GM21381 (cell line): Measurements from ENCODE around the gene ZXDC.

ENCODE experiments used
- ATAC-seq: cut with Tn5 transposase; IDR thresholded peaks from one replicate; pipeline ENCODE4 v1.9.1; 2021; ENCODE audit warnings: mild to moderate bottlenecking, moderate library complexity; ENCODE audit not compliant: unreplicated experiment

The ZXDC gene

DNA sequence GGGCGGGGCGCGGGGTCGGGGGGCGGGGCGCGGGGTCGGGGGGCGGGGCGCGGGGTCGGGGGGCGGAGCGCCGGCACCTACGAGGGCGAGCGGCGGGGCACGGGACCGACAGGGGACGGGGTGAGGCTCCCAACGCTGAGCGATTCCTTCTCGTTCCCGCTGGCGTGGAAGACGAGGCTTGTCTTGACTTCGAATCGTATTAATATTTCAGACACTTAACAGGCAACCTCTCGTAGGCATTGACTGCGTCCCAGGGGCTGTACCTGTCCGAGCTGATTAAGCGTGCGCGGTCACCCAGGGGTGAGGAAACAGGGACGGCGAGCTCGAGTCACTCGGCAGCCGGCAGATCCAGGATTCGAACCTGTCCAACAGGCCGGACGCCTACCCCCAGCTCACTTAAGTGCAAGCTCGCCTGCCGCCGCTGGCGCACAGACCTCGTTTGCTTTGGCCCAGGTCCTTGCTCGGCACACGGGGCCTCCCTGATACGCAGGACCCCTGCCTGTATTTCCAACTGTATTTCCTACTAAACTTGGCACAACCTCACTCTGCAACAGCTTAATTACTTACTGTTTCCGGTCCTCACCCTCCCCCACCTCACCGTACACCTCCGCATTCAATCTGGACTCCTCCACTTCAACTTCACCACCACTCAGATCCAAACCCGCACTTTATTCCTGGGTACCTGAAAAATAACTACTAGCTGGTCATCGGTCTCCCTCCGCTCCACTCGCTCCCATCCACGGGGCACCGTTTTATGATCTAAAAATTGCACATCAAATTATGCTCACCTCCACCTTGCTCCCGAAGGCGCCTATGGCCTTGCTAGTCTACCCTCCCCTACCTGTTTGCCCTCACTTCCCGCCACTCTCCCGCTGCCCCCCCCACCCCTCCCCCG lies 722 bp upstream of the ZXDC start:
- peak; percentile 13 for ATAC-seq

DNA sequence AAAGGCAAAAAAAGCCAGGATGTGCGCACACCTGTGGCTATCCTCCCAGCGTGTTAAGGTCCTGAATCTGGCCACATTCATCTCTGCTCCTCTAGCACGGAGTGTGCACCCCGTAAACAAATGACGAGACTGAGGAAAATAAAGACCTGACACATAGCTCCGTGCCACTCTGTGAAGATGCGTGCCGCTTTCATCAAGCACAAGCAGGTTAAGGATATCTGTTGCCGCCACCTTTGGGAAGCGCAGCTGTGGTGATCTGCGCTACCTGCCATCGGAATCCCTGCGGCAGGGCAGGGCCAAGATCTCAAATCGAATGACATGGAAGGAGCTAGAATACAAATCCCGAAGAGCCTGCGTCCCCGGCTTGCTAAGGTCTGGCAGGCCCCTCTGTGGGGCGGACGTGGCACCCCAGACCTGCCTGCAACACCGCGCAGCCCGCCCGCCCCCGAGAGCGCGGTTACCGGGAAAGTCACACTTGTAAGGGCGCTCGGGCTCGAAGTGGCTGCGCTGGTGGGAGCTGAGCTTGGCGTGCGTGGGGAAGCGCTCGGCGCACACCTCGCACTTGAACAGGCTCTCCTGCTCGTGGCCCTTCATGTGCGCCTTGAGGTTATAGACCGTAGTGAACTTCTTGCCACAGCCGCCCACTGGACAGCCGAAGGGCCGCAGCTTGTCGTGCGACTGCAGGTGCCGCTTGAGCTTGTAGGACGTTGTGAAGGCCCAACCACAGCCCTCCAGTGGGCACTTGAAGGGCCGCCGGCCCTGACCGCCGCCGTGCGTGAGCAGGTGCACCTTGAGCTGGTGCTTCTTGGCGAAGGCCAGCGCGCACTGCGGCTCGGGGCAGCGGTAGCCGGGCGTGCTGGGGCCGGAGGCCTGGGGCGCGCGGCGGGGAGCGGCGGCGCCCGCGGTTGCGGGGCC lies 936 bp downstream of the ZXDC start:
- ATAC-seq: peak; percentile 11

DNA sequence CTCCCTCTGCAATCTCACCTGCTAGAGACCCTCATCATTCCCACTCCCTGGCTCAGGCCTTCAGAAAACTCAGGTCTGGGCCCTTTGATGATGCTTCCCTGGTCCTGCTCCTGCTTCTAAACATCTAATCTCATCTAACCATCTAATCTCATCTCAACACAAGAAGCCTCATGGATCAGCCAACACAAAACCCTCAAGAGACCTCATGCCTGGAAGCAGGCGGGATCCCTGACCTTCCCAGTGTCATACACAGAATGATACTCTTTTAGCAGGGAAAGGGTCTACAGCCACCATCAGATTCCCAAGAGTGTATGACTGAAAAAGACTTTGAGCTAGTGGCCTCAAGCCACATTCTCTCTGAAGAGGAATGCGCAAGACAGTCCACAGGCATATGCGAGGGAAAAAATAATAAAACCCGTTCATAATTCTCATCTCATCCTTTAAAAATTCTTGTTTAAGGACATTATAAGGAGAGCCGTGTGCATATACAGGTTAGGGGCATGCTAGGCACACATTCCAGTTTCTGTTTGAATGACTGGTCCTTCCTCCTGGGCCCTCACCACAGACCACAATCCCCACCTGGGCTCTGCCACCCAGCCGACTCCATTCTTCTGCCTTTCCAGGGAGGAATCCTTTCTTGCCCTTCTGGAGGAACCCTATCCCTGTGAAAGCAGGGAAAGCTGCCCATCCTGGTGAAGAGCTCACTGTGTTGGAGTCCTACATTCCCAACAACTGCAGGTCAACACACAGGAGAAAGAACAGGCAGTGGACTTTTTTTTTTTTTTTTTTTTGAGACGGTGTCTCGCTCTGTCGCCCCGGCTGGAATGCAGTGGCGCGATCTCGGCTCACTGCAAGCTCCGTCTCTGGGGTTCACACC lies 2.2 kb downstream of the ZXDC start:
- ATAC-seq: no peak

GRCh38 chr3:126472277-126473006 lies 3.2 kb downstream of the ZXDC start:
- no peak for ATAC-seq

DNA sequence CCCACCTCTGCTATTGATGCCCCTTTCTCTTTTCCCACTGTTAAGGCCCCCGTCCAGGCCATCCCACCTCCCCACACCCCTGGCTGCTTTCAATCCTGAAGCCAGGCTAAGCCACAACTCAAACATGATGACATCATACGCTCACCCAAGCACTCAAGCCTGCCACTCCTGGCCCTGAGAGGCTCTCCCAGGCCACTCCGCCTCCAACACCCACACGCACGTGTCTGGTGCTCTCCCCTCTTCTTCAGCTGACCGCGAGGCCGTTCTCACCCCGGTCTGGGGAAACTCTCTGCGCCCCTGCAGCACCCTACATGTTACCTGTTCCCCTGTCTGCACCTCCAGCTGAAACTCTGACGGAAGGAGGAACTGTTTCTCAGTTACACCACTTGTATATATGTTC lies 6.2 kb downstream of the ZXDC start:
- ATAC-seq: no peak

DNA sequence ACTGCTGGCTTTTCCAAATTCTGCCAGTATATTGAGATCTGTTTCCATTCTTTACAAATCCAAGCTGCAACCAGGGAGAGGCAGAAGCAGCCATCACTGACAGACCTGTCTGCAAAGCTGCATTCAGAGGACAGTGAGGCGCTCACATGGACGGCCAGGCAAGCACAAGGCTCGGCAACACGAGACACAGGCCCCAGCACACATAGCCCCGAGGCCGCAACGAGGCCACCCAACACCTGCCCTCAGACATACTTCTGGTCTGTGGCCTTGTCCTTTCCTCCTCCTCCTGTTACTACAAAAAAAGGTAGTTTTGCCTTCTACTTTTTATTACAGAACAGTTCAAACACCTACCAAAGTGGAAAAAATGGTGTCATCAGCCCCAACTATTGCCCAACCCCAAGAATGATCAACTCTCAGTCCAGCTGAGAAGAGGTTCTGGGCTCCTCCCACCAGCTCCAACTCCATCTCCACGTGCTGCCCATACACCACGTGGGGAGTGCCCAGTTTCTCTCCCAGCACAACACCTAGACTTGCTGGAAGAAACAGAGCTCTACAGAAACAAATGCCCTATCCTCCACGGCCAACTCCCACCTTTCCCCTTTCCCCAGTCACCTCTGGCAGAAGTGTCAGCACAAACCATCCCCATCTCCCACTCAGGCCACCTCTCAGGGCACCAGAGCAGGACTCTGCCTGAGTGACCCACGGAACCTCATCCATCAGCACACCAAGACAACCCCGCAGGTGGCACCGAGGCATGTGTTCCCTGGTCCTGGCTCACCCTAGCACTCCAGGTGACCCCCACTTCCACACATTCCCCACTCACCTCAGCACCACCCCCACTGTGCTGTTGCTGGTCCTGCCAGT lies 7.4 kb downstream of the ZXDC start:
- ATAC-seq: no peak

DNA sequence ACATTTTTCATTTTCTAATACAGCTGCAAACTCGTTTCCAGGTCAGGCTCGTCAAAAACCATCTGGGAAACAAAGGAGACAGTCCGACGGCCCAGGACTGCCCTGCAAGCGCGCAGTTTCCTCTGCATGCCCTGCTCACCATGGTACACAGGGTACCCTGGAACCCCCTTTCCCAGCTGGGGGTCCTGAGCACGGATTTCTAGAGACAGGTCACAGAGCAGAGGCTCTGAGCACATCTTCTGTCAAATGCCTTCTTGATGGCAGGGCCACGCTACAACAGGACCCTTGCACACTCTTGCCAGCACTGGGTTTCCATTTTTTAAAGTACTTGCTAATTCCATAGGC lies 8.1 kb downstream of the ZXDC start:
- no peak for ATAC-seq

DNA sequence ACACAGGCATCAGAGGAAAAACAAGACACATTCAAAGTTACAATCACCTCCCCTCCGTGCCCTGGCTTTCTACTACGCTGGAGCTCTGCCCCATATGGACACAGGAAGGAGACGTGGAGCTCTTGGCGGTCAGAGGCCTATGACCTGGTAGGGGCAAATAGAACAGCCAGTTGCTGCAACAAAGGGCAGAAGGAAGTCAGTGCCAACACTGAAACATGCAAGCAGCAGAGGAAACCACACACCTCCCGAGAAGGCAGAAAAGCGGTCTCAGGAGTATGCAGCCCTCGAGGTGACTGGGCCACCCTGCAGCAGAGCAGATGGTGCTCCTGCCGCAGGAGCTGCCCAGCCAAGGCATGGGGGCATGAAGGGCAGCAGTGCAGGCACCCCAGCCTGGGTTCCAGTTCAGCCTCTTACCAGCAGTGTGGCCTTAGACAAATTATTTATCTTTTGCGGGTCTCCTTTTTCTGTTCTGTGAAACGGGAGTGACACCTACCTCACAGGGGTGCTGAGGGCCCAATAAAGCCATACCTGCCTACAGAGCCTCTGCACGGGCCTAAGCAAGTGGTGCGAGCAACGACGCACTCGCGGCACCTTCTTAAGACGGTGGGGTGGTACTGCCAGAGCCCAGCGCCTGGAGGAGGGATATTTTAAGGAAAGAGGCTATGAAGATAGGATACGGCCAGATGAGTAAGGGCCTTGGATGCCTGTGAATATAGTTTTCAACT lies 8.6 kb downstream of the ZXDC start:
- ATAC-seq: no peak

DNA sequence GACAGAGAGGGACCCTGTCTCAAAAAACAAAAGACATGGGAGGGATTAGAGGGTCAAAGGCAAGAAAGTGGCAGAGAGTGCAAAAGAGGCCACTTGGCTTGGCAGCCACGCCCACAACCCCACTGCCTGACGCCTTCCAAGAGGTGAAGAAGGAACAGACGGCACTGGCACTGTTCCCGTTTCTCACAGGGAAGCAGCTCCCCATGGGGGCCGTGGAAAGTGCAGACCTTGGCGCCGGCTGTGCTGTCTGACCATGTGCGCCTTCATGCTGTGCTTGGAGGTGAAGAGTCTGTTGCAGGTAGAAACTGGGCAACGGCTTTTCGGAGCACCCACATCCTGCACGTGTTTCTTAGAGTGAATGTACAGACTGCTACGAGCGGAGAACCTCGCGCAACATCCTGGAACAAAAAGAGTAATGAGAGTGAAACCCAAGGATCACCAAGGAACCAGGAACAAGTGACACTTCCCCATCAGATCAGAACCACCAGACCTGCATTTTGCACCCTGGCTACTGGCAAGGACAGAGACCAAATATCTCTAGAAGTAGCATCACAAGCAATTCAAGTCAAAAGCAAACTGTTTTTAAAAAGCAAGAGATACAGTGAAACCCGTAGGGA lies 9.7 kb downstream of the ZXDC start:
- ATAC-seq: no peak

GRCh38 chr3:126464997-126465396 lies 10.7 kb downstream of the ZXDC start:
- ATAC-seq: no peak

- ATAC-seq: no peak
These were observed 11.2 kb downstream of the ZXDC start for GRCh38 chr3:126464494-126464893.

DNA sequence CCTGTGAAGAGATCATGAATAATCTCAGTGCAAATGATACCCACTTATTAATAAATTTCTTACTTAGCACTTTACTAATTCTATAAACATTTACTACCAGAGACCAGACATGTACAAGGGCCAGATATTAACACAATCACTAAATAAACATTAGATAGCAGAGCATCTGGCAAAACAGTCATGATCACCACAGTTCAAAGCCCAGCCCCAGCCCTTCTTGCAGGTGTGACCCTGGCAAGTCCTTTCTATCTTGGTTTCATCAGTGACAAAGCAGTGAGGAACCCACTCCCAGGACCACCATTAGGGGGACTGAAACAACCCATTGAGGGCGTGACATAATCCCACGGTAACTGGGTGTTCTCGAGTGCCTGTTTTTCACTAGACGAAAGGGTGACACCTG lies 11.6 kb downstream of the ZXDC start:
- ATAC-seq: no peak

DNA sequence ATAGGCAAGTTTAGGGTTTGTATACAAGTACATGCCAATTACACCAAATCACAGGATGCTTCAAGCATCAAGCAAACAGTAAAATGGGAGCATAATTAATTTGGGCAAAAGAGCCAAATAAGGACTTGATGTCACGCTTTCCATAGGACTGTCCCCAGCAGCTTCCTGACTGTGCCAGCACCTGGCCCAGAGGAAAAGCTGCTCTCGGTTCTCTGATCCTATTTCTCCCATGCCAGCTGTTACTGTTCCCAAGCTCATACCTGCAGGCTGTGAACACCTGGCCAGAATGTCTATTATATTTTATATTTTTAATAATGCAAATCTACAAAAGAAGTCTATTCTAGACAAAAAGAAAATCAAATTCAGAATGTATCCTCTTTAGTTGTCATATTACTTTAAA lies 12.2 kb downstream of the ZXDC start:
- no peak for ATAC-seq

- no peak for ATAC-seq
These were observed 14.1 kb downstream of the ZXDC start for GRCh38 chr3:126461450-126462070.

DNA sequence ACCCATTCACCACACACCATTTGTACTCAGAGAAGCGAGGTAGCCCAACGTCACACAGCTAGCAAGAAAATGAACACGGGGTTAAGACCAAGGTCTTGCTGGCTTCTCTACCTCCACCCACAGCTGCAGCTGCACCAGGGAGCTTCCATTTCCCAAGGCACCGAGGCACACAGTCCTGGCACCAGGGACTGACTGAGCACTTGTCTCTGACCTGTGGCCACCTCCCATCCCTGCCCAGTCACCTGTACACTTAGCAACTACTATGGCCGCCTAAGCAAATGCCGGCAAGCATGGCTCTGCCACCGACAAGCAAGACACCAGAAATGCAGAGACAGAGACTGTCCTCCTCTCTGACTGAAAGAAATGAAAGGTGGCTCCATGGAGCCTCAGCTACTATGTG lies 15.3 kb downstream of the ZXDC start:
- no peak for ATAC-seq

GRCh38 chr3:126459763-126460127 lies 15.9 kb downstream of the ZXDC start:
- no peak for ATAC-seq

DNA sequence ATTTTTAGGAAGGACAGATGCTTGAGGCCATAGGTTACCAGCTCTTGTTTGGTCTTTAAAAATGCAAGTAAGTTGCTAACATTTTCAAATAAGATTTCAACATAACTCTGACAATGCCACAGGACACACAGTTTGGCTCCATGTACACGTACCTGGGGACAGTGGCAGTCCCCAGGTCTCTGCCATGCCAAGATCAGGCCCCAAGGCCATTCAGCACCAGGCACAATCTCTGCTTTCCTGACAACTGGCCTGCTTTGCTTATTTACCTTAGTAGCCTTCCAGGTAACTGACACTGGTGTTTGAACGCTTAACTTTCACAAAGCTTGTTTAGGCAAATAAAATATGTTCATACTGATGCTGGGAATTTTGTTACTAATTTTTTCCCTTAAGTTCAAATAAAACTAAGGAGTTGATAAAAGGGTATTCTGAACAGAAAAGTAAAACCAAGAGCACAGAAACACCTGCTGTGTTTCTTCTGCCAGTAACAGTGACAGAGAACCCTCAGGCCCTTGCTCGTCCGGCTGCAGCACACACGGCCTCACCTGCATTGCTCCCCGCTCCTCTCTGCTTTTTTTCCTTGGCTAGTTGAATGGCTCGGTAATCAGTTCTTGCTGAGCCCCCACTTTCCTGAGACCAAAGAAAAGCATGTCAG lies 16.5 kb downstream of the ZXDC start:
- no peak for ATAC-seq
